ENCODE data around the gene PDGFC. TPM values are rescaled to one million over a fixed set of nuclear protein-coding genes. Genes with fewer than 3 reads are reported as not detected.
"Not testable (repeated sequence)": the region's sequence is repeated elsewhere in the genome, so short reads cannot be mapped to it uniquely, and the experiment has no call there.

Gene PDGFC
- total RNA-seq, 3 donors from 2014 or later = 0.05 to 0.40 TPM; not detected in 1

DNA sequence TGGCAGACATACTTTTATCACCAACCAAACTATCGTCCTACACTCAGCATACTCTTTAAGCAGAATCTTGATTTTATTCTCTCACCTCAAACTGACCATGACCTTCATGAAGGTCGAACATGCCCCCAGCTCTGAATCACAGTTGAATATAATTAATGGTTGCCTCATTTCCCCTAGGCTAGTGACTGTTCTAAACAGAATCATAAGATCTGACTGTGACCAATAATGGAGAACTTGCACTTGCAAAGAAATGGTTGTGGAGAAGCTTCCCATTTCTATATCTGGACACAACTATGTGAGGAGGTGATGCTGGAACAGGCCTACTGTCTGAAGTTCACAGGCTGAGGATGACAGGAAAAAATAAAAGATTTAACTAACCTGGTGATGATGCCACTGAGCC is 85.1 kb downstream of the PDGFC start:
- H3K36me3 Mint-ChIP-seq (ENCODE audit: insufficient read depth) = no peaks in the 10 kb centered on the region
- H3K9me3 Mint-ChIP-seq = peaks cover 7% of the 10 kb centered on the region
- H3K27me3 Mint-ChIP-seq (ENCODE audit: low read depth) = no peaks in the 10 kb centered on the region
- DNase-seq = no peak
- ATAC-seq = no peak
- H3K4me1 Mint-ChIP-seq (ENCODE audit: low read depth) = no peaks in the 10 kb centered on the region
- no peak overlapping the region for H3K4me3 Mint-ChIP-seq

DNA sequence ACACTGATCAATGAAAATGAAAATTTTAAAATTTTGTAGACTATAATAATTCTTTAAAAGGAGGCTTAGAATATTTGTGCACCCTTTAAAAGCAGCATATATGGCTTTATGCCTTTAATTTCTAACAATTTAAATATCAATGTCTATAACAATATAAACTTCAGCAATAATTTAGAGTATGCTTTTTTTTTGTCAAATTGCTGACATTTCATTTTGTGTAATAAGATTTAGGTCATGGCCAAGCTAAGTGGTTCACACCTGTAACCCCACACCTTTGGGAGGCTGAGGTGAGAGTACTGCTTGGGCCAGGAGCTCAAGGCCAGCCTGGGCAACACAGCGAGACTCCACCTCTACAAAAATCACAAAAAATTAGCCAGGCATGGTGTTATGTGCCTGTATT is 86.2 kb downstream of the PDGFC start:
- Mint-ChIP-seq H3K27me3 (ENCODE audit: low read depth) (no peaks in the 10 kb centered on the region), H3K36me3 (ENCODE audit: insufficient read depth) (no peaks in the 10 kb centered on the region), H3K9me3 (peaks cover 7% of the 10 kb centered on the region), H3K4me1 (ENCODE audit: low read depth) (no peaks in the 10 kb centered on the region), H3K4me3 (no peak overlapping the region)
- DNase-seq (no peak), ATAC-seq (no peak)

DNA sequence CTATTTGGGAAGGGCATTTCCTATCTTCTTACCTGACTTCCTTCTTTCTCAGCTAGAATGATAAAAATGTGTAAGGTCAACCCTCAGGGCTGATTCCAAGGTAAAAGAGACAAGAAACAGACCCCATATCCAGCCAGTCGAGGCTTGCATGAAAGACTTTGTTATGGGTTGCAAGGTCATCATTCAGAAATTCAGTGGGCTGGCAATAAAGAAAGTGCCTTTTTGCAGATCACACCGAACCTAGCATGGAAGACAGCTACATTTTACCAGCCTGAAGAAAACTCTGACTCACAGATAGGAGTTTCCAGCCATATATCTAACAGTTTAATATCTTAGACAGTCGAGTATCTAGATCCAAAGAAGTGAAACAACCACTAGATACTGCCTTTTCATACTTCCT is 87.4 kb downstream of the PDGFC start:
- H3K9me3 Mint-ChIP-seq = peaks cover 7% of the 10 kb centered on the region
- H3K27me3 Mint-ChIP-seq (ENCODE audit: low read depth) = no peaks in the 10 kb centered on the region
- no peak for ATAC-seq
- no peaks in the 10 kb centered on the region for H3K36me3 Mint-ChIP-seq (ENCODE audit: insufficient read depth)
- no peak for DNase-seq
- H3K4me3 Mint-ChIP-seq = no peak overlapping the region
- H3K4me1 Mint-ChIP-seq (ENCODE audit: low read depth) = no peaks in the 10 kb centered on the region

DNA sequence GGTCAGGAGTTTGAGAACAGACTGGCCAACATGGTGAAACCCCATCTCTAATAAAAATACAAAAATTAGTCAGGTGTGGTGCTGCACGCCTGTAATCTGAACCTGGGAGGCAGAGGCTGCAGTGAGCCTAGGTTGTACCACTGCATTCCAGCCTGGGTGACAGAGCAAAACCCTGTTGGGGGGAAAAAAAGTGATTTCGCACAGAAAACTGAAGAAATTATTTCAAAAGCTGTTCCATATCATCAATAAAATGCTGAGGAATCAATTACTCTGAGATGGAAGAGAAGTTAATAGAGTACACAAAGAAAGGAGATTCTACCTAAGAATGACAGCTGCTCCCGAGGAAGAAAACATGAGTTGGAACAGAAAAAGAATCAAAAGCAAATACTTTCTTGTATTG is 95.9 kb downstream of the PDGFC start:
- Mint-ChIP-seq H3K4me1 (ENCODE audit: low read depth) (no peaks in the 10 kb centered on the region), H3K4me3 (no peak overlapping the region), H3K27me3 (ENCODE audit: low read depth) (no peaks in the 10 kb centered on the region), H3K36me3 (ENCODE audit: insufficient read depth) (no peaks in the 10 kb centered on the region), H3K9me3 (no peaks in the 10 kb centered on the region)
- ATAC-seq = no peak
- DNase-seq = no peak

DNA sequence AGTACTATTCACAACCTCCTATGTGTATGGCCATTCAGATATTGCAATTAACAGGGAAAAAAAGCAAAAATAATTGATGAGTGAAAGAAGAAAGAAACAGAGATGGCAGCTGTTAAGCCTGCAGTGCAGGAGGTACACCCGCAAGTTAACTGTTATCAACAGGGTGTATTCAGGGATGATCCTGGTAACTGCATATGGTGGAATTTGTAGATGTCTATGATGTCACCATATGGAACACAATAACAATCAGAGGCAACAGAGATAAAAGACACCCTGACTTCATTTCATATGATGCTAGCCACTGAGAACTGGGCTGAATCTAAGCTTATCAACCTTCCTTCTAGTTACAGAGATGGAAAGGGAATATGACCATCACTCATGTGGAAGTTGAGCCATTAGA is 96.5 kb downstream of the PDGFC start:
- Mint-ChIP-seq H3K36me3 (ENCODE audit: insufficient read depth) (no peaks in the 10 kb centered on the region), H3K4me1 (ENCODE audit: low read depth) (no peaks in the 10 kb centered on the region), H3K27me3 (ENCODE audit: low read depth) (no peaks in the 10 kb centered on the region), H3K4me3 (no peak overlapping the region), H3K9me3 (no peaks in the 10 kb centered on the region)
- ATAC-seq = no peak
- no peak for DNase-seq

DNA sequence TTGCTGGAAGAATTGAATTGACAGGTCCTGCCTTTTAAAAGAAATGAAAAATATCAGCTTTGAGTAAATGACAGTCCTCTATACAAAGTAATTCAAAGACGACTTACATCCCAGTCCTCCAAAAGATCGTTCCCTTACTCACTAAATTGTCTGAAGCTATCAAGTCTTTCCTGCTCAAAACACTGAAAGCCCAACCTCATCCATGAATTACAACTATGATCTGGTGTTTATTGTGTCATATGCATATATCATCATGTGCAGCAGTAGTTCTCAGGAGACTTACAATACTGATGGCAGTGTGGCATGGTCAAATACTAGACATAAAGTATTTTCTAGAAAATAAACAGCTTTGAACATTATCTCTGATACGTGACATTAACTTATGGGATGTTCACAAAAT is 97.8 kb downstream of the PDGFC start:
- ATAC-seq = no peak
- no peaks in the 10 kb centered on the region for H3K27me3 Mint-ChIP-seq (ENCODE audit: low read depth)

DNA sequence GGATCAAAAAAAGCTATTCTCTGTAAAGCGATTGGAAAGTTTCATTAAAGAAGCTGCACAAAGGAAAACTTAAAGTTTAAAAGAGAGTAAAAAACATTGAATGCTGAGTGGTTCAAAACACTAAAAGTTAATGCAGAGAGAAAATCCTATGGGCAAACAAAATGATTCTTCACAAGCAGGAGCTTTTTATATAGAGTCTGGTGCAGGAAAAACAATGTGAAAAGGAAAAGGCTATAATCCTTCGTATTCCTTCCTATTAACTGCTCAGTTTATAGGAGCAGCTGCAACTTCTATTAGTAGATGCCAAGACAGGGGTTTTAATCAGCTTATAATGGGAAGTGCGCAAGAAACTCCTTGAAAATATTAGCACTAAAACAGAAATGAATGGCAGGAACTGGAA is 100.7 kb downstream of the PDGFC start:
- no peaks in the 10 kb centered on the region for H3K36me3 Mint-ChIP-seq (ENCODE audit: insufficient read depth)
- H3K9me3 Mint-ChIP-seq = no peaks in the 10 kb centered on the region
- no peaks in the 10 kb centered on the region for H3K4me1 Mint-ChIP-seq (ENCODE audit: low read depth)
- DNase-seq = no peak
- no peak overlapping the region for H3K4me3 Mint-ChIP-seq
- H3K27me3 Mint-ChIP-seq (ENCODE audit: low read depth) = no peaks in the 10 kb centered on the region
- no peak for ATAC-seq

More for the DNA sequence above, 97.8 kb downstream of the PDGFC start:
- Mint-ChIP-seq H3K4me3 (no peak overlapping the region), H3K4me1 (ENCODE audit: low read depth) (no peaks in the 10 kb centered on the region), H3K9me3 (no peaks in the 10 kb centered on the region), H3K36me3 (ENCODE audit: insufficient read depth) (no peaks in the 10 kb centered on the region)
- DNase-seq = no peak

DNA sequence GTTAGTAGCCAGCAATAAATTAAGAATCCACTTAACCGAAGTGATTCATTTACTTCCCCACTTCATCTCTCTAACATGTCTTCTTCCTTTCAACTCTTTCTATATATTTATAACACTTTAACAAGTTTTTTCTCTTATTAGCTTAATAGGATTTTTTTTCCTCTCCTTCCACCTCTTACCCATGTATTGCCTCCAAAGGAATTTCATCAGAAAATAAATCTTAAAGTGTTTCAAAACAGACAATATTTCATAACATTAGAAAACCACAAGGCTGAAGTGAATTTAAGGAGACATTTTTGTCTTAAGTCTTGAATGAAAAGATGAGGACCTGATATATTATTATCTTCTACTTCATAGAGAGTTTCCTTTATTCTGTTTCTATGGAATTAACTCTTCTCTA is 101.5 kb downstream of the PDGFC start:
- Mint-ChIP-seq H3K4me3 (no peak overlapping the region), H3K36me3 (ENCODE audit: insufficient read depth) (no peaks in the 10 kb centered on the region), H3K27me3 (ENCODE audit: low read depth) (no peaks in the 10 kb centered on the region), H3K9me3 (peaks cover 3% of the 10 kb centered on the region), H3K4me1 (ENCODE audit: low read depth) (no peaks in the 10 kb centered on the region)
- DNase-seq (no peak), ATAC-seq (no peak)

DNA sequence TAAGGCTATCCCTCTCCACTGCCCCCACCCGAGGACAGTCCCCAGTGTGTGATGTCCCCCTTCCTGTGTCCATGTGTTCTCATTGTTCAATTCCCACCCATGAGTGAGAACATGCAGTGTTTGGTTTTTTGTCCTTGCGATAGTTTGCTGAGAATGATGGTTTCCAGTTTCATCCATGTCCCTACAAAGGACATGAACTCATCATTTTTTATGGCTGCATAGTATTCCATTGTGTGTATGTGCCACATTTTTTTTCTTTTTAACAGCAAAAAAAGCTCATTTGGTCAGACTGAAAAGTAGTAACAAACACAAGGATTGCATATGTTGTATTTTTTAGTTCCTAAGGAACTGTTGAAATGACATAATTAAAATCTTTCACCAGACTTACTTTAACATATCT is 105.5 kb downstream of the PDGFC start:
- not testable (repeated sequence) for H3K4me1 Mint-ChIP-seq (ENCODE audit: low read depth); DNase-seq

DNA sequence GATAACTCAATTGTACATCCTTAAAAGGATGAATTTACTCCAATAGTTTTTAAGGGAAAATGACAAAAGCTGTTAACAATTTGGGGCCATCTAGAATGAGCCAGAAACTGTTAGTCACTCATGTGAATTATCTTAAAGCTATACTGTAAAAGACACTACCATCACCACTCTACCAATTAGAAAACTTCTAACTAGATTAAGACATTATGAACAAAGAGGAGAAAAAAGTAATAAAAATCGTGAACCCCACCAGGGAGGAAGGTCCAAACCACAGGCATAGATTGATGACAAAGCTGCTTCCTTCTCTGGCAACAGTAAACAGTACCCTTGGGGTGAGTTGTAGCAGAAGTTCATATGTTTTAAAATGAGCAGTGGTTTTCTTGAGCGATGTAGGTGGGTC is 106.1 kb downstream of the PDGFC start:
- DNase-seq (no peak), ATAC-seq (no peak)
- no peaks in the 10 kb centered on the region for H3K27me3 Mint-ChIP-seq (ENCODE audit: low read depth)

More for the DNA sequence above, 105.5 kb downstream of the PDGFC start:
- H3K9me3 Mint-ChIP-seq; H3K27me3 Mint-ChIP-seq (ENCODE audit: low read depth); H3K36me3 Mint-ChIP-seq (ENCODE audit: insufficient read depth); ATAC-seq; H3K4me3 Mint-ChIP-seq: not testable (repeated sequence)

DNA sequence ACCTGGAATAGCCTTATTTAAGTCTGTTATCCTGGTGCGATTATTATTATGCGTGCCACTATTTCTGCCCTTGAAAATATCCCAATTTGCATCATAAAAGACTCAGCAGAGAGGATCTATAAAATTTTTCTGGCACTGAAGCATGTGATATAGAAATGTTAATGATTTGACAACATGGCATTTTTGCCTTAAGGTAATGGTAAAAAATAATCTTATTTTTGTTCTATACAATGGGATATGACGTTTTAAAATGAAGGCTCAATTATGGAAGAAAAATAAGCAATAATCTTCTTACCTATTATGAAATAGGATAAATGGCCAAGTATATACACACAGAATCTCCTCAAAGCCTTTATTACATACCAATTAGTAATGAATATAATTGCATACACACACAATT is 113.5 kb downstream of the PDGFC start:
- no peak for ATAC-seq
- no peak for DNase-seq
- Mint-ChIP-seq H3K27me3 (ENCODE audit: low read depth) (no peaks in the 10 kb centered on the region), H3K9me3 (no peaks in the 10 kb centered on the region), H3K36me3 (ENCODE audit: insufficient read depth) (no peaks in the 10 kb centered on the region), H3K4me3 (no peak overlapping the region), H3K4me1 (ENCODE audit: low read depth) (no peaks in the 10 kb centered on the region)

More for the DNA sequence above, 106.1 kb downstream of the PDGFC start:
- no peaks in the 10 kb centered on the region for H3K36me3 Mint-ChIP-seq (ENCODE audit: insufficient read depth)
- H3K4me3 Mint-ChIP-seq = no peak overlapping the region
- peaks cover 6% of the 10 kb centered on the region for H3K9me3 Mint-ChIP-seq
- no peaks in the 10 kb centered on the region for H3K4me1 Mint-ChIP-seq (ENCODE audit: low read depth)

DNA sequence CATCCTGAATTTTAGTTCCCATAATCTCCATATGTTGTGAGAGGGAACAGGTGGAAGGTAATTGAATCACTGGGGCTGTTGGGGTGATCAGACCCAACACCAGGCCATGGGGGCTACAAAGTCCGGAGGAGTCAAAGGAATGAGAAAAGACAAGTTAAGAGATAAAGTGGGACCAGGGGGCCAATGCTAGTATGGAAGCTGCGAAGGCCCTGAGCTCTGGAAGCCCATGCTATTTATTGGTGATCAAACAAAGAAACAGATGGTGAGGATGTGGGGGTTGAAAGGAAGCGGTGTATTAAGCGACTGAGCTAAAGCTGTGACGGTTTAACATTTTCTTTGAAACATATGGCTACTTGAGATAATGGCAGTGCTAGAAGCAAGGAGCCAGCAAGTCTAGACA is 132.8 kb downstream of the PDGFC start:
- peaks cover 28% of the 10 kb centered on the region for H3K9me3 Mint-ChIP-seq
- H3K36me3 Mint-ChIP-seq (ENCODE audit: insufficient read depth) = no peaks in the 10 kb centered on the region
- H3K4me1 Mint-ChIP-seq (ENCODE audit: low read depth) = no peaks in the 10 kb centered on the region
- no peaks in the 10 kb centered on the region for H3K27me3 Mint-ChIP-seq (ENCODE audit: low read depth)
- no peak overlapping the region for H3K4me3 Mint-ChIP-seq
- no peak for DNase-seq
- ATAC-seq = no peak

DNA sequence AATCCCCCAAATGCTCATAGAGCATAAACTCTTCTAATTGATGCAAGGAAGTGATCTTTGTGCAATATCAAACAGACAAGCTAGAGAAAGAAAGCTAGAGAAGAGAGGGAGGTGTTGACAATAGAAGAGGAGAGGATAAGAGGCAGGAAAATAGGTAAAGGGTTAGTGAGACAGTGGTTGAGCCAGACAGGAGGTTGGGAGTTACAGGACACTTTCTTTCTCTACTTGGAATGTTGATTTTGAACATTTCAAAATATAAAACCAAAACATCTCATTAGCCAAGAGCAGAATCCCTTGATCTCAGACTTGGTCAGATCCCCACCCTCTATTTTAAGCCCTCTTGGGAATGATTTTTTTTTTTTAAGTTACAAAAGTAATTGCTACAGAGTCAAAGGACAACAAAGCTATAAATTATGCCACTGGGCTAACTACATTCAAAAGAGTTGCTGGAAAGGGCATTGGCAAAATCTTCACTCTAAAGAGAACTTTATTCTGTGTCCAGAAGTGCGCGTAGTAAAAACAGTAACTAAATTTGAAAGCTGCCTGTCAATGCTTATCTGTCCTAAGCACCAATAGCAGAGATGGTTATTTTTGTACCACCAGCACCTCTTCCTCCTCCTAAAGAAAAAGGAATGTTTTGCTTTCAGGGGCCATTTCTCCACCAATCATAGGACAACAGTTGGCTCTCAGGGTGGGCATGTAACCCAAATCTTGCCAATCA is 133.8 kb downstream of the PDGFC start:
- ATAC-seq (no peak), DNase-seq (no peak)
- Mint-ChIP-seq H3K4me1 (ENCODE audit: low read depth) (no peaks in the 10 kb centered on the region), H3K27me3 (ENCODE audit: low read depth) (no peaks in the 10 kb centered on the region), H3K36me3 (ENCODE audit: insufficient read depth) (no peaks in the 10 kb centered on the region), H3K4me3 (no peak overlapping the region), H3K9me3 (peaks cover 28% of the 10 kb centered on the region)

DNA sequence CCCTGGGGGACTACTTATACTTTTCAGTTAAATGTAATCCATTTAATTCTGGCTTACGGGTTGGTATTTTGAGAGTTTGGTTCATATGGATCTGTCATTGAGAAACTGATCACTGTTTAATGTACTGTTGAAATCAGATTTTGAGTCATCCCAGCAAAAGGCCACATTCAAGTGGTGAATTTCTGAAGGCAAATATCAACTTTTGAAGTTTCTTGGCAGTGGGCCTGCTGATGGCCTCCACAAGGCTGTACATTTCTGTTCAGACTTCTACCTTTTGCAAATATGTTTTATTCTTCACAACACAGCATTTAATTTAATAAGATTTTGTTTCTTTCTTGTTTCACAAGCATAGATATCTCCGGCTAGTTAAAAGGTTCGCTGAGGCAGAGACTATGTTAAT is 138.7 kb downstream of the PDGFC start:
- Mint-ChIP-seq H3K36me3 (ENCODE audit: insufficient read depth) (no peaks in the 10 kb centered on the region), H3K27me3 (ENCODE audit: low read depth) (no peaks in the 10 kb centered on the region), H3K4me3 (no peak overlapping the region), H3K4me1 (ENCODE audit: low read depth) (no peaks in the 10 kb centered on the region), H3K9me3 (peaks cover 12% of the 10 kb centered on the region)
- ATAC-seq (no peak), DNase-seq (no peak)

DNA sequence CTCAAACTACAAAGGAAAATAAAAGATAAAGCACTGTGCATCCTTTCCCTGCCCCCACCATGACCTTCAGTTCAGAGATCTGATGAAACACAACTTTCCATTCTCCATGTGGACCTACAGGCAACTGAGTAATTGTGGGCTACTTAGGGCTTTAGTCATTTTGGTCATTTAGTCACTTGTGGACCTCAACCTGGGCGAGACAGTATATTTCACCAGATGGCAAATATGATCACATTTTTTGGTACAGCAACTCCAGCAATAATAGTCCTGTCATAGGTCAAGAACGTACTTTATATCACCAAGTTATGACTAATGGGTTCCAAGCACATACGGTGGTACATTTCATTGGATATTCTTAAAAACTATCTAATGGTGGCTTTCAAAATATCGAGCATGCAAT is 141.2 kb downstream of the PDGFC start:
- H3K9me3 Mint-ChIP-seq = peaks cover 7% of the 10 kb centered on the region
- H3K4me1 Mint-ChIP-seq (ENCODE audit: low read depth) = no peaks in the 10 kb centered on the region
- no peaks in the 10 kb centered on the region for H3K36me3 Mint-ChIP-seq (ENCODE audit: insufficient read depth)

More for the DNA sequence above, 141.2 kb downstream of the PDGFC start:
- H3K4me3 Mint-ChIP-seq = no peak overlapping the region
- DNase-seq (no peak), ATAC-seq (no peak)
- no peaks in the 10 kb centered on the region for H3K27me3 Mint-ChIP-seq (ENCODE audit: low read depth)
